Measurements from ENCODE around the gene IGFALS. TPM values are rescaled to one million over a fixed set of nuclear protein-coding genes. Genes with fewer than 3 reads are reported as not detected.

The IGFALS gene
- total RNA-seq, 1 donor from 2014 or later: not detected

DNA sequence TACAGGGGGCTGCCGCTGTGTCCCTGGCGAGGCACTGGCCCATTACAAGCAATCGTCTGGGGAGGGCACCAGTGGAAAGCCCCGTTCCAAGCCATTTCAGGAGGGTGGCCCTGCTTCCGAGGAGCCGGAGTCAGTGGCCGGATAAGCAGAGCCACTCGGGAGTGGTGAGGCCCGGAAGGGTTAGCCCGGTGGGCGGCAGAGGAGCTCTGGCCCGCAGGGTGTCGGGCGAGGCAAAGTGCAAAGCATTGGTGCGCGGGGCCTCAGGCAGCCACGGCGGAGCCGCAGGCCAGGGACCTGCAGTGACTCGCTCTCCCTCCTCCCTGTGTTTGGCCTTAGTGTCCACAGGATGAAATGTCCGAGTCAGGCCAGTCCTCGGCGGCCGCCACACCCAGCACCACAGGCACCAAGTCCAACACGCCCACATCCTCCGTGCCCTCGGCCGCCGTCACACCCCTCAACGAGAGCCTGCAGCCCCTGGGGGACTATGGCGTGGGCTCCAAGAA lies 46.8 kb downstream of the IGFALS start:
- Histone ChIP-seq H3K4me1 (ENCODE audit: control insufficient read depth in 3 of 3, insufficient read depth in 3 of 3, low read length in 3 of 3) (no peaks in the 10 kb centered on the region), H3K27me3 (ENCODE audit: control insufficient read depth in 3 of 3, insufficient read depth in 3 of 3, low read length in 3 of 3) (no peaks in the 10 kb centered on the region), H3K9ac (ENCODE audit: low read depth in 1 of 3, low read length in 3 of 3) (no peak overlapping the region), H3K4me3 (ENCODE audit: low read length in 3 of 3) (no peak overlapping the region), H3K9me3 (ENCODE audit: control insufficient read depth in 3 of 3, low read length in 3 of 3) (no peaks in the 10 kb centered on the region), H3K27ac (ENCODE audit: low read depth, low read length) (no peak overlapping the region), H3K36me3 (ENCODE audit: control insufficient read depth in 3 of 3, insufficient read depth in 3 of 3, low read length in 3 of 3) (peaks cover 48 to 65% (median 58%) of the 10 kb centered on the region in 3 donors)

GRCh38 chr16:1745900-1746692 lies 47.4 kb downstream of the IGFALS start:
- Histone ChIP-seq H3K4me3 (ENCODE audit: low read length in 3 of 3) (no peak overlapping the region), H3K4me1 (ENCODE audit: control insufficient read depth in 3 of 3, insufficient read depth in 3 of 3, low read length in 3 of 3) (no peaks in the 10 kb centered on the region), H3K36me3 (ENCODE audit: control insufficient read depth in 3 of 3, insufficient read depth in 3 of 3, low read length in 3 of 3) (peaks cover 45 to 59% (median 58%) of the 10 kb centered on the region in 3 donors), H3K9me3 (ENCODE audit: control insufficient read depth in 3 of 3, low read length in 3 of 3) (no peaks in the 10 kb centered on the region), H3K27me3 (ENCODE audit: control insufficient read depth in 3 of 3, insufficient read depth in 3 of 3, low read length in 3 of 3) (no peaks in the 10 kb centered on the region), H3K9ac (ENCODE audit: low read depth in 1 of 3, low read length in 3 of 3) (no peak overlapping the region), H3K27ac (ENCODE audit: low read depth, low read length) (no peak overlapping the region)

- H3K27me3 ChIP-seq (ENCODE audit: control insufficient read depth in 3 of 3, insufficient read depth in 3 of 3, low read length in 3 of 3): no peaks in the 10 kb centered on the region
- peaks cover 46 to 58% (median 58%) of the 10 kb centered on the region in 3 donors for H3K36me3 ChIP-seq (ENCODE audit: control insufficient read depth in 3 of 3, insufficient read depth in 3 of 3, low read length in 3 of 3)
- H3K9ac ChIP-seq (ENCODE audit: low read depth in 1 of 3, low read length in 3 of 3): no peak overlapping the region
- H3K27ac ChIP-seq (ENCODE audit: low read depth, low read length): no peak overlapping the region
- H3K4me3 ChIP-seq (ENCODE audit: low read length in 3 of 3): no peak overlapping the region
- no peaks in the 10 kb centered on the region for H3K4me1 ChIP-seq (ENCODE audit: control insufficient read depth in 3 of 3, insufficient read depth in 3 of 3, low read length in 3 of 3)
- H3K9me3 ChIP-seq (ENCODE audit: control insufficient read depth in 3 of 3, low read length in 3 of 3): no peaks in the 10 kb centered on the region
Observed at GRCh38 chr16:1745181-1745899, 48.2 kb downstream of the IGFALS start.

DNA sequence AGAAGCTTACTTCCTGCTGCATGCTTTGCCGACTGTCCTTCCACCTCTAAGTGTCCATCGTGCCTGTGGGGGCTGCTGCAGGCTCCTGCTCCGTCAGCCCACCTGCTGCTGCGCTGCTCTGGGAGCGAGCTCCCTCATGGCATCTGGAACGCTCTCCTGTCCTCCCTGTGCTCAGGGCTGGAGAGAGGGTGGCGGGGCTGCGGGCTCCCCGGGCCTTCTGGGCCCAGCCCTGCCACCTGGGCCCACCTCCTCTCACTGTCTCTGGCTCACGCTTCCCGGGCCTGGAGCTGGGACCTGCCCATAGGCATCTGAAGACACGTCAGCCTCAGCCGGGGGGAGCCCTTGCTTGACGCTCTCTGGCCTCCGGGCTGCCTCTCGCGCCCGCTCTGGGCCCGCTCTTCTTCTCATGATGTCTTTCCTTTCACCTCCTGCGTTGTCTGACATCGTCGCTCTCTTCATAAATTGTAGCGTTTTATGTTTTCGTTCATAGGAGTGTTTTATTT lies 49.1 kb downstream of the IGFALS start:
- Histone ChIP-seq H3K9ac (ENCODE audit: low read depth in 1 of 3, low read length in 3 of 3) (no peak overlapping the region), H3K36me3 (ENCODE audit: control insufficient read depth in 3 of 3, insufficient read depth in 3 of 3, low read length in 3 of 3) (peaks cover 46 to 58% (median 55%) of the 10 kb centered on the region in 3 donors), H3K4me1 (ENCODE audit: control insufficient read depth in 3 of 3, insufficient read depth in 3 of 3, low read length in 3 of 3) (no peaks in the 10 kb centered on the region), H3K9me3 (ENCODE audit: control insufficient read depth in 3 of 3, low read length in 3 of 3) (no peaks in the 10 kb centered on the region), H3K27me3 (ENCODE audit: control insufficient read depth in 3 of 3, insufficient read depth in 3 of 3, low read length in 3 of 3) (no peaks in the 10 kb centered on the region), H3K27ac (ENCODE audit: low read depth, low read length) (no peak overlapping the region), H3K4me3 (ENCODE audit: low read length in 3 of 3) (no peak overlapping the region)

DNA sequence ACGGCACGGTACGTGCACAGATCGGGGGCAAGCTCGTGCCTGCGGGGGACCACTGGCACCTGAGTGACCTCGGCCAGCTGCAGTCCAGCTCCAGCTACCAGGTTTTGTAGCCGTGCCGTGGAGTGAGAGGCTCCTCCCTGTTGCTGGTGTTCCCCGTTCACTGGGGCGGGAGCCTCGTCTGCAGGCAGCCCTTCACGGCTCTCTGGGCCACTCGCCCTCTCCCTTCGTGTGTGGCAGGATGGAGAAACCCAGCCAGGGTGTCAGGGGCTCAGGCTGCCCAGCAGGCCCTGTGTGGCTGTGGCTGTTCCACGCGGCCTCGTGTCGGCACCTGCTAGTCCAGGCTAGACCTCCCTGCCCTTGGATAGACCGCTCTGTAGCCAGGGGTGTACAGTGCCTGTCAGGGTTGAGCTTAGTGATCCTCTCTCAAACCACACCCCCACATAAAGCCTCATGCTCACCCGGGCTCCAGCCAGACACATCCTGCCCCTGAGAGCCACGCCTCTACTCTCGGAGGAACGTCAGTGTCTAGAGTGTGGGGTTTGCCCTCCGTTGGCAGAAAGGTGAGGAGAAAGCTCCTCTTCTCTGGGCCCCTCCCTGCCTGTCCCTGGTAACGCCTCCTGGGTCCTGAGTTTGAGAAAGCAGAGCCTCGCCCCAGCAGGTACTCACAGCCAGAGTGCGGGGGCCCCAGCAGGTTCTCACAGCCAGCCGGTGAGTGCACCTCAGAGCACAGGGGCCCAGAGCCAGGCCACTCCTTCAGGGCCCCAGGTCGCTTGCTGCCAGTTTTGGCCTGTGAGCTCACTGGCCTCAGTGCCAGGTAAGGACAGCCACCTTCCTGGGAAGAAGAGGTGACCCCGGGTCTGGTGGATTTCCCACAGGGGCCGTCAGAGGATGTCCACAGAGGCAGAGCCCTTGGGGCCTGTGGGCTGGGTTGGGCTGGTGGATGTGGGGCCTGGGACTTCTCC lies 49.8 kb downstream of the IGFALS start:
- no peaks in the 10 kb centered on the region for H3K9me3 ChIP-seq (ENCODE audit: control insufficient read depth in 3 of 3, low read length in 3 of 3)
- no peak overlapping the region for H3K27ac ChIP-seq (ENCODE audit: low read depth, low read length)
- no peaks in the 10 kb centered on the region for H3K27me3 ChIP-seq (ENCODE audit: control insufficient read depth in 3 of 3, insufficient read depth in 3 of 3, low read length in 3 of 3)
- no peak overlapping the region for H3K4me3 ChIP-seq (ENCODE audit: low read length in 3 of 3)
- no peak overlapping the region for H3K9ac ChIP-seq (ENCODE audit: low read depth in 1 of 3, low read length in 3 of 3)
- no peaks in the 10 kb centered on the region for H3K4me1 ChIP-seq (ENCODE audit: control insufficient read depth in 3 of 3, insufficient read depth in 3 of 3, low read length in 3 of 3)
- peaks cover 39 to 54% (median 47%) of the 10 kb centered on the region in 3 donors for H3K36me3 ChIP-seq (ENCODE audit: control insufficient read depth in 3 of 3, insufficient read depth in 3 of 3, low read length in 3 of 3)

GRCh38 chr16:1741553-1742165 lies 51.8 kb downstream of the IGFALS start:
- no peak overlapping the region for H3K4me3 ChIP-seq (ENCODE audit: low read length in 3 of 3)
- no peaks in the 10 kb centered on the region for H3K27me3 ChIP-seq (ENCODE audit: control insufficient read depth in 3 of 3, insufficient read depth in 3 of 3, low read length in 3 of 3)
- H3K4me1 ChIP-seq (ENCODE audit: control insufficient read depth in 3 of 3, insufficient read depth in 3 of 3, low read length in 3 of 3): no peaks in the 10 kb centered on the region
- H3K9me3 ChIP-seq (ENCODE audit: control insufficient read depth in 3 of 3, low read length in 3 of 3): no peaks in the 10 kb centered on the region
- H3K27ac ChIP-seq (ENCODE audit: low read depth, low read length): no peak overlapping the region
- H3K36me3 ChIP-seq (ENCODE audit: control insufficient read depth in 3 of 3, insufficient read depth in 3 of 3, low read length in 3 of 3): peaks cover 28 to 36% (median 31%) of the 10 kb centered on the region in 3 donors
- H3K9ac ChIP-seq (ENCODE audit: low read depth in 1 of 3, low read length in 3 of 3): no peak overlapping the region

GRCh38 chr16:1740781-1741490 lies 52.6 kb downstream of the IGFALS start:
- H3K36me3 ChIP-seq (ENCODE audit: control insufficient read depth in 3 of 3, insufficient read depth in 3 of 3, low read length in 3 of 3): peaks cover 28 to 36% (median 31%) of the 10 kb centered on the region in 3 donors

More at GRCh38 chr16:1740781-1741490, 52.6 kb downstream of the IGFALS start:
- no peaks in the 10 kb centered on the region for H3K27me3 ChIP-seq (ENCODE audit: control insufficient read depth in 3 of 3, insufficient read depth in 3 of 3, low read length in 3 of 3)
- H3K9ac ChIP-seq (ENCODE audit: low read depth in 1 of 3, low read length in 3 of 3): no peak overlapping the region
- no peak overlapping the region for H3K4me3 ChIP-seq (ENCODE audit: low read length in 3 of 3)
- no peak overlapping the region for H3K27ac ChIP-seq (ENCODE audit: low read depth, low read length)
- H3K4me1 ChIP-seq (ENCODE audit: control insufficient read depth in 3 of 3, insufficient read depth in 3 of 3, low read length in 3 of 3): no peaks in the 10 kb centered on the region
- H3K9me3 ChIP-seq (ENCODE audit: control insufficient read depth in 3 of 3, low read length in 3 of 3): no peaks in the 10 kb centered on the region

All from skeletal muscle tissue (tissue), 4 donors.